ENCODE measurements around the gene PHF2.

GRCh38 chr9:93680443-93681268, 104.3 kb downstream of the PHF2 start:
- TF ChIP-seq CTCF (IDR thresholded peaks at IDR 0.05) (no peak), POLR2A (IDR thresholded peaks at IDR 0.05) (no peak)

Measured in thyroid gland (tissue), 4 donors.